GM19023 (cell line): Measurements from ENCODE around the gene LDLRAD3.

Source experiments
- ATAC-seq: cut with Tn5 transposase; IDR thresholded peaks from one replicate; pipeline ENCODE4 v1.9.1; 2021; ENCODE audit warnings: mild to moderate bottlenecking, moderate library complexity; ENCODE audit not compliant: unreplicated experiment

The LDLRAD3 gene

GRCh38 chr11:36094164-36094563 is 150.3 kb downstream of the LDLRAD3 start:
- ATAC-seq, result no peak

- no peak for ATAC-seq
Observed at GRCh38 chr11:36095716-36096115, 151.9 kb downstream of the LDLRAD3 start.

- no peak for ATAC-seq
Observed at GRCh38 chr11:36097219-36097650, 153.4 kb downstream of the LDLRAD3 start.

- ATAC-seq, result no peak
Observed at GRCh38 chr11:36098087-36098486, 154.2 kb downstream of the LDLRAD3 start.

GRCh38 chr11:36098853-36099375 is 155.1 kb downstream of the LDLRAD3 start:
- no peak for ATAC-seq

GRCh38 chr11:36101466-36101865 is 157.6 kb downstream of the LDLRAD3 start:
- no peak for ATAC-seq

- ATAC-seq, result no peak
Observed at GRCh38 chr11:36102868-36103267, 159.0 kb downstream of the LDLRAD3 start.

- ATAC-seq, result no peak
Observed at GRCh38 chr11:36103933-36104530, 160.2 kb downstream of the LDLRAD3 start.

- no peak for ATAC-seq
Observed at GRCh38 chr11:36104660-36104992, 160.8 kb downstream of the LDLRAD3 start.

GRCh38 chr11:36105743-36106581 is 162.1 kb downstream of the LDLRAD3 start:
- no peak for ATAC-seq

- ATAC-seq, result no peak
Observed at GRCh38 chr11:36107547-36107946, 163.7 kb downstream of the LDLRAD3 start.

- no peak for ATAC-seq
Observed at GRCh38 chr11:36108881-36109589, 165.2 kb downstream of the LDLRAD3 start.

GRCh38 chr11:36109590-36109849 is 165.7 kb downstream of the LDLRAD3 start:
- ATAC-seq, result no peak

GRCh38 chr11:36109850-36110606 is 166.2 kb downstream of the LDLRAD3 start:
- ATAC-seq, result no peak

- ATAC-seq, result no peak
Observed at GRCh38 chr11:36110668-36111410, 167.0 kb downstream of the LDLRAD3 start.

- ATAC-seq, result no peak
Observed at GRCh38 chr11:36114095-36114494, 170.2 kb downstream of the LDLRAD3 start.

- ATAC-seq, result no peak
Observed at GRCh38 chr11:36115378-36115801, 171.5 kb downstream of the LDLRAD3 start.

- no peak for ATAC-seq
Observed at GRCh38 chr11:36116161-36116560, 172.3 kb downstream of the LDLRAD3 start.

- no peak for ATAC-seq
Observed at GRCh38 chr11:36118084-36118483, 174.2 kb downstream of the LDLRAD3 start.

- ATAC-seq, result no peak
Observed at GRCh38 chr11:36119300-36119699, 175.4 kb downstream of the LDLRAD3 start.
